ENCODE measurements around the gene HOXC4.
A peak's percentile ranks its signal among the peaks of the same experiment; 100 is the strongest.
"Not testable (repeated sequence)": the region's sequence is repeated elsewhere in the genome, so short reads cannot be mapped to it uniquely, and the experiment has no call there.

The HOXC4 gene

GRCh38 chr12:54088011-54088410, 34.4 kb downstream of the HOXC4 start:
- not testable (repeated sequence) for H3K36me3 ChIP-seq (ENCODE audit: control insufficient read depth in 5 of 5, insufficient read depth in 5 of 5, low read length in 5 of 5); H3K9ac ChIP-seq (ENCODE audit: low read length in 5 of 5); H3K27me3 ChIP-seq (ENCODE audit: control insufficient read depth in 5 of 5, insufficient read depth in 4 of 5, low read length in 5 of 5); H3K4me1 ChIP-seq (ENCODE audit: control insufficient read depth in 5 of 5, insufficient read depth in 5 of 5, low read length in 5 of 5); H3K4me3 ChIP-seq (ENCODE audit: low read depth in 1 of 5, low read length in 5 of 5); H3K9me3 ChIP-seq (ENCODE audit: control insufficient read depth in 5 of 5, low read length in 5 of 5); H3K27ac ChIP-seq (ENCODE audit: low read depth, low read length)

- not testable (repeated sequence) for H3K27ac ChIP-seq (ENCODE audit: low read depth, low read length); H3K27me3 ChIP-seq (ENCODE audit: control insufficient read depth in 5 of 5, insufficient read depth in 4 of 5, low read length in 5 of 5); H3K4me1 ChIP-seq (ENCODE audit: control insufficient read depth in 5 of 5, insufficient read depth in 5 of 5, low read length in 5 of 5); H3K4me3 ChIP-seq (ENCODE audit: low read depth in 1 of 5, low read length in 5 of 5); H3K9ac ChIP-seq (ENCODE audit: low read length in 5 of 5); H3K9me3 ChIP-seq (ENCODE audit: control insufficient read depth in 5 of 5, low read length in 5 of 5); H3K36me3 ChIP-seq (ENCODE audit: control insufficient read depth in 5 of 5, insufficient read depth in 5 of 5, low read length in 5 of 5)
Observed at GRCh38 chr12:54089465-54089864, 35.8 kb downstream of the HOXC4 start.

DNA sequence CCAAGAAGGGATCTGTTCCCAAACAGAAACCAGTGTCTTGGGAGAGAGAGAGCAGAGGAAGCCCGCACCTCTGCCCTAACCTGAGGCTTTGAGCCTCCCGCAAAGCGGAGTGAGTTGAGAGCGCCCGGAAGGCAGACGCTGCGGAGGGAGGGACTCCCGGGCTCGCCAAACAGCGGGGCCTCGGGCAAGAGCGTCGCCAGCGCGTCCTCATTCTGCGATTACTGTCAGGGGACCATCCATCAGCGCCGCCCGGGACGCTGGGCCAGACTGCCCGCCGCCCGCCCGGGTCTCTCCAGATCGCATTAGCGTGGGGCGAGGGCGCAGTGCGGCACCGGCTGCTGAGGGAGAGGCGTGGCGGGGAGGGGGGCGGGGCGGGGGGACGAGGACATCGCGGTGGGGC, 36.7 kb downstream of the HOXC4 start:
- not testable (repeated sequence) for H3K27me3 ChIP-seq (ENCODE audit: control insufficient read depth in 5 of 5, insufficient read depth in 4 of 5, low read length in 5 of 5); H3K4me1 ChIP-seq (ENCODE audit: control insufficient read depth in 5 of 5, insufficient read depth in 5 of 5, low read length in 5 of 5); H3K9ac ChIP-seq (ENCODE audit: low read length in 5 of 5); H3K27ac ChIP-seq (ENCODE audit: low read depth, low read length); H3K36me3 ChIP-seq (ENCODE audit: control insufficient read depth in 5 of 5, insufficient read depth in 5 of 5, low read length in 5 of 5); H3K9me3 ChIP-seq (ENCODE audit: control insufficient read depth in 5 of 5, low read length in 5 of 5)
- peak overlapping the region in 3 of 5 donors; percentile 27 to 42 (median 33) for H3K4me3 ChIP-seq (ENCODE audit: low read depth in 1 of 5, low read length in 5 of 5)

- H3K27ac ChIP-seq (ENCODE audit: low read depth, low read length); H3K9me3 ChIP-seq (ENCODE audit: control insufficient read depth in 5 of 5, low read length in 5 of 5); H3K4me3 ChIP-seq (ENCODE audit: low read depth in 1 of 5, low read length in 5 of 5); H3K4me1 ChIP-seq (ENCODE audit: control insufficient read depth in 5 of 5, insufficient read depth in 5 of 5, low read length in 5 of 5); H3K27me3 ChIP-seq (ENCODE audit: control insufficient read depth in 5 of 5, insufficient read depth in 4 of 5, low read length in 5 of 5); H3K36me3 ChIP-seq (ENCODE audit: control insufficient read depth in 5 of 5, insufficient read depth in 5 of 5, low read length in 5 of 5); H3K9ac ChIP-seq (ENCODE audit: low read length in 5 of 5): not testable (repeated sequence)
Observed at GRCh38 chr12:54092943-54093342, 39.3 kb downstream of the HOXC4 start.

DNA sequence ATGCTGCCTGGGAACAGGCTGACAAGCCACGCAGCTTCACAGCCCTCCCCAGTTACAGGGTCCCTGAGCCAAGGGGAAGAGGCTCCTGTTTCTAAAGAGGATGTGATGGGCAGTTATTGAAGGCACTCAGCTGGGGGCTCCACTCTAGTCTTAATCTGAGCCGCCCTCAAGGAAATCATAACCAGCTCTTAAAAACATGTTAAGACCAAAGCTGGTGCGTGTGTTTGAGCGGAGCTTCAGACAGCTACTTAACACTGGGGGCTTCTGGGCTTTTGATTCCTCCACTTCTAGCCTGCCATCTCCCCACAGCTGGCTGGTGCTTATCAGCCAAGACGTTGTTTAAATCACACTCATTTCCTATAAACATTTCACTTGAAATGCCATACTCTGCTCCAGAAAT, 42.3 kb downstream of the HOXC4 start:
- not testable (repeated sequence) for H3K9ac ChIP-seq (ENCODE audit: low read length in 5 of 5); H3K27me3 ChIP-seq (ENCODE audit: control insufficient read depth in 5 of 5, insufficient read depth in 4 of 5, low read length in 5 of 5); H3K4me3 ChIP-seq (ENCODE audit: low read depth in 1 of 5, low read length in 5 of 5); H3K9me3 ChIP-seq (ENCODE audit: control insufficient read depth in 5 of 5, low read length in 5 of 5); H3K36me3 ChIP-seq (ENCODE audit: control insufficient read depth in 5 of 5, insufficient read depth in 5 of 5, low read length in 5 of 5); H3K4me1 ChIP-seq (ENCODE audit: control insufficient read depth in 5 of 5, insufficient read depth in 5 of 5, low read length in 5 of 5); H3K27ac ChIP-seq (ENCODE audit: low read depth, low read length)

GRCh38 chr12:54098644-54099043, 45.0 kb downstream of the HOXC4 start:
- H3K9me3 ChIP-seq (ENCODE audit: control insufficient read depth in 5 of 5, low read length in 5 of 5); H3K4me3 ChIP-seq (ENCODE audit: low read depth in 1 of 5, low read length in 5 of 5); H3K27me3 ChIP-seq (ENCODE audit: control insufficient read depth in 5 of 5, insufficient read depth in 4 of 5, low read length in 5 of 5); H3K36me3 ChIP-seq (ENCODE audit: control insufficient read depth in 5 of 5, insufficient read depth in 5 of 5, low read length in 5 of 5); H3K27ac ChIP-seq (ENCODE audit: low read depth, low read length); H3K4me1 ChIP-seq (ENCODE audit: control insufficient read depth in 5 of 5, insufficient read depth in 5 of 5, low read length in 5 of 5); H3K9ac ChIP-seq (ENCODE audit: low read length in 5 of 5): not testable (repeated sequence)

DNA sequence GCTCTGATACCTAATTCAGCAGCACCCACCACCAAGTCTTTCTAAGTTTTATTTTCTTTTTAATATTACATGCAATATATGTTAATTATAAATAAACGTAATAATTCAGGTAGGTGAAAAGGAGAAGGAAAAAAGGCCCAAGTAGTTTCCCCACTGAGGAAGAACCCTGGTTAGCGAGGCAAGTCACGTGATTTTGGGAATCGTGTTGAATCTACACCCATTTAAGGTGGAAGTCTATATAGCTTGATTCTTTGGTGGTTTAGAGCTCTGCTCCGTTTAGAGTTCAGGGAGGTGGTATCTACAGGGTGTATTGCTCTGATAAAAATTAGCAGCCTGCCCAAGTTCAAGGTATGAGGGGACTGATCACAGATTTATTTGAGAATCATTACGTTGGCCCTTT, 47.0 kb downstream of the HOXC4 start:
- not testable (repeated sequence) for H3K36me3 ChIP-seq (ENCODE audit: control insufficient read depth in 5 of 5, insufficient read depth in 5 of 5, low read length in 5 of 5); H3K27ac ChIP-seq (ENCODE audit: low read depth, low read length); H3K9me3 ChIP-seq (ENCODE audit: control insufficient read depth in 5 of 5, low read length in 5 of 5); H3K9ac ChIP-seq (ENCODE audit: low read length in 5 of 5); H3K27me3 ChIP-seq (ENCODE audit: control insufficient read depth in 5 of 5, insufficient read depth in 4 of 5, low read length in 5 of 5); H3K4me1 ChIP-seq (ENCODE audit: control insufficient read depth in 5 of 5, insufficient read depth in 5 of 5, low read length in 5 of 5); H3K4me3 ChIP-seq (ENCODE audit: low read depth in 1 of 5, low read length in 5 of 5)

GRCh38 chr12:54102223-54102622, 48.6 kb downstream of the HOXC4 start:
- H3K27ac ChIP-seq (ENCODE audit: low read depth, low read length); H3K4me3 ChIP-seq (ENCODE audit: low read depth in 1 of 5, low read length in 5 of 5); H3K9ac ChIP-seq (ENCODE audit: low read length in 5 of 5); H3K4me1 ChIP-seq (ENCODE audit: control insufficient read depth in 5 of 5, insufficient read depth in 5 of 5, low read length in 5 of 5); H3K27me3 ChIP-seq (ENCODE audit: control insufficient read depth in 5 of 5, insufficient read depth in 4 of 5, low read length in 5 of 5); H3K36me3 ChIP-seq (ENCODE audit: control insufficient read depth in 5 of 5, insufficient read depth in 5 of 5, low read length in 5 of 5); H3K9me3 ChIP-seq (ENCODE audit: control insufficient read depth in 5 of 5, low read length in 5 of 5): not testable (repeated sequence)

GRCh38 chr12:54103827-54104226, 50.2 kb downstream of the HOXC4 start:
- H3K4me1 ChIP-seq (ENCODE audit: control insufficient read depth in 5 of 5, insufficient read depth in 5 of 5, low read length in 5 of 5); H3K36me3 ChIP-seq (ENCODE audit: control insufficient read depth in 5 of 5, insufficient read depth in 5 of 5, low read length in 5 of 5); H3K9ac ChIP-seq (ENCODE audit: low read length in 5 of 5); H3K27ac ChIP-seq (ENCODE audit: low read depth, low read length); H3K9me3 ChIP-seq (ENCODE audit: control insufficient read depth in 5 of 5, low read length in 5 of 5); H3K27me3 ChIP-seq (ENCODE audit: control insufficient read depth in 5 of 5, insufficient read depth in 4 of 5, low read length in 5 of 5); H3K4me3 ChIP-seq (ENCODE audit: low read depth in 1 of 5, low read length in 5 of 5): not testable (repeated sequence)
